PC-3 (cell line): Measurements from ENCODE around the gene LRRC51. TPM values are rescaled to one million over a fixed set of nuclear protein-coding genes. Genes with fewer than 3 reads are reported as not detected.
A peak's percentile ranks its signal among the peaks of the same experiment; 100 is the strongest.

Experiments
- ATAC-seq: fragments of 200-7000 bp; cut with Tn5 transposase; 2 replicates; pipeline ENCODE4 v1.9.1; 2020; ENCODE audit warnings: mild to moderate bottlenecking, moderate library complexity
- BruUV-seq: library from RNA; stranded (reverse); fragments of 400-500 nt; replicated peaks from 2 replicates; lab custom pipeline; 2021; lab: Mats Ljungman, UMichigan
- CTCF ChIA-PET: fragments of 300-600 bp; sonication (Branson Sonifier 250); formaldehyde crosslinking; loops from one replicate; lab custom pipeline; 2022; ENCODE audit warnings: antibody characterized with exemption; lab: Charles Lee
- POLR2A ChIA-PET: fragments of 300-600 bp; sonication (Branson Sonifier 250); formaldehyde crosslinking; loops from one replicate; lab custom pipeline; 2022; ENCODE audit warnings: antibody characterized with exemption; ENCODE audit not compliant: unreplicated experiment; lab: Charles Lee
- DNase-seq: peaks from one replicate; pipeline ENCODE4 v3.0.0-alpha.2; 2015
- H2AFZ ChIP-seq: fragments of 300-600 bp; sonication (generic); 2 replicates; pipeline ENCODE4 v1.6.0; 2016; ENCODE audit warnings: antibody characterized with exemption, low read length
- H3F3A ChIP-seq: fragments of 300-600 bp; sonication (generic); one replicate; pipeline ENCODE4 v1.6.0; 2017; ENCODE audit warnings: antibody characterized with exemption, low read length, control low read depth, mild to moderate bottlenecking; ENCODE audit not compliant: unreplicated experiment
- H3K27ac ChIP-seq: fragments of 300-600 bp; sonication (generic); 2 replicates; pipeline ENCODE4 v1.5.1; 2016; ENCODE audit warnings: mild to moderate bottlenecking, low read length
- H3K27me3 ChIP-seq: fragments of 300-600 bp; sonication (generic); 2 replicates; pipeline ENCODE4 v1.6.1; 2016; ENCODE audit warnings: low read length, mixed read lengths
- H3K36me3 ChIP-seq: fragments of 300-600 bp; sonication (generic); 2 replicates; pipeline ENCODE4 v1.6.1; 2016; ENCODE audit warnings: low read depth, mixed run types, low read length, mixed read lengths
- H3K4me1 ChIP-seq: fragments of 300-600 bp; sonication (generic); 2 replicates; pipeline ENCODE4 v1.5.1; 2016; ENCODE audit warnings: low read length; ENCODE audit not compliant: insufficient read depth
- H3K4me2 ChIP-seq: fragments of 300-600 bp; sonication (generic); 2 replicates; pipeline ENCODE4 v1.6.0; 2016; ENCODE audit warnings: low read length
- H3K4me3 ChIP-seq: fragments of 300-600 bp; sonication (generic); 2 replicates; pipeline ENCODE4 v1.5.1; 2016; ENCODE audit warnings: mild to moderate bottlenecking, low read length, mixed read lengths
- H3K79me2 ChIP-seq: fragments of 300-600 bp; sonication (generic); 2 replicates; pipeline ENCODE4 v1.6.1; 2017; ENCODE audit warnings: low read length, mixed read lengths
- H3K9ac ChIP-seq: fragments of 300-600 bp; sonication (generic); 2 replicates; pipeline ENCODE4 v1.6.0; 2016; ENCODE audit warnings: mild to moderate bottlenecking, low read length
- H3K9me2 ChIP-seq: fragments of 300-600 bp; sonication (generic); replicated peaks from 2 replicates; pipeline ENCODE4 v1.6.1; 2016; ENCODE audit warnings: mixed run types, low read length, mixed read lengths
- H3K9me3 ChIP-seq: fragments of 300-600 bp; sonication (generic); 2 replicates; pipeline ENCODE4 v1.6.1; 2016; ENCODE audit warnings: low read length, mixed read lengths
- H4K20me1 ChIP-seq: fragments of 300-600 bp; sonication (generic); 2 replicates; pipeline ENCODE4 v1.6.1; 2016; ENCODE audit warnings: low read length, mixed read lengths
- CTCF ChIP-seq: fragments of 300-600 bp; sonication (generic); conservative IDR thresholded peaks from 2 replicates; pipeline ENCODE4 v1.5.1; 2017; ENCODE audit warnings: antibody characterized with exemption, low read depth, mild to moderate bottlenecking, low read length
- EZH2 ChIP-seq: fragments of 300-600 bp; sonication (generic); IDR thresholded peaks from one replicate; pipeline ENCODE4 v1.6.1; 2017; ENCODE audit warnings: antibody characterized with exemption, mild to moderate bottlenecking, low read length; ENCODE audit not compliant: unreplicated experiment
- EZH2phosphoT487 ChIP-seq: fragments of 300-600 bp; sonication (generic); IDR thresholded peaks from 2 replicates; pipeline ENCODE4 v1.6.1; 2018; ENCODE audit warnings: mild to moderate bottlenecking, antibody characterized with exemption, low read length, borderline replicate concordance
- intact Hi-C: fragments of 100-400 bp; cut with micrococcal nuclease; formaldehyde crosslinking; loops from 2 replicates; pipeline ENCODE4 v1.9.0; 2023
- total RNA-seq: library from RNA; depleted of rRNA; stranded (reverse); fragments of >200 nt; gene quantifications from 2 replicates; pipeline ENCODE4 v1.2.3, GENCODE V29; 2014

The LRRC51 gene
- total RNA-seq, 1 experiment from 2014 or later: 5.8 TPM

DNA sequence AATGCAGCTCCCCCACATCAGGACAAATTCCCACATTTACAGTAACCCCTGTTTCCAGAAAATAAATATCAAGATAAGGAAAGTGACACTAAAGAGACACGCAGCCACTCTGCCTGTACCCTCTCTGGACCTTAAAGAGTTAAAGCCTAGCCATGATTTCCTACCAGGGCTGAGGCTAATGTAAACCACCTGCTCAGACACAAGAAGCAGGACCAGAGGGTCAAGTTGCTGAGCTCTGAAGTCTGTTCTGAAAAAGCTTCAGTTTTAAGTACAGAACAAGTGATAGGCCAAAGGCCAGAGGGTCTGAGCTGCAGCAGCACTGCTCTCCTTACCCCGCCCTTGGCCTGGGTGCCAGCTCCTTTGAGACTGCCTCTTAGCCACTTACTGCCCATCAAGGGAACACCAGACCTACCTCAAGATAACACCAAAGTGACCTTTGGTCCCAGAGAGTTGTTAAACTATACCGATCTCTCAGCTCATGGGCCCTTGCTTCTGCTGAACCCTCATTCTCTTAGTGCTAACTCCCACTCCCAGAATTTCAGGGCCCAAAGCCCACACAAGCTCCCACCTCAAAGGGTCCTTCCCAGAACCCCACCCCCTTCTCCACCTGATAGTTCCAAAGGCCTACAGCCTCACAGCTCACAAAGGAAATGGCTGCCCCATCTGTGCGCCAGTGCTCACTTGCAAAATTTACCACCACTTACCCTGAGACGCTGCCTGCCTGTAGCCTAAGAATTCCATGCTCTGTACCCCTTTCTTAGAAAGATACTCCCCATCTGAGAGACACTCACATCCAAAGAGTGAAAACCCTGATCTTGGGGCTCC lies 41.4 kb upstream of the LRRC51 start:
- Histone ChIP-seq H3K9me2 (no peaks in the 10 kb centered on the region), H3K4me2 (peak overlapping the region; percentile 92), H3K79me2 (peaks cover 76% of the 10 kb centered on the region), H2AFZ (no peak overlapping the region), H3K9me3 (no peaks in the 10 kb centered on the region), H3K9ac (peak overlapping the region; percentile 80; the same call in 1 of the 2 replicates), H3K36me3 (peaks cover 19% of the 10 kb centered on the region; the same call in 1 of the 2 replicates), H3K27ac (no peak overlapping the region), H4K20me1 (0 out of 2 replicates have a peak, but pooled peaks cover 8% of the 10 kb centered on the region), H3K4me1 (peaks cover 42% of the 10 kb centered on the region), H3F3A (no peaks in the 10 kb centered on the region), H3K27me3 (no peaks in the 10 kb centered on the region), H3K4me3 (peak overlapping the region; percentile 67)
- TF ChIP-seq EZH2phosphoT487: no peak
- TF ChIP-seq CTCF: no peak
- no peak for TF ChIP-seq EZH2
- intact Hi-C loops: no loop called here
- ATAC-seq (no peak), DNase-seq (no peak)
- POLR2A ChIA-PET: interaction anchor here (0.5 to 0.7 kb wide), 2 partner anchors 10 to 39 kb away, joined by 5 read pairs; no protein-coding TSS in a partner anchor
- no TSS peak for BruUV-seq
- CTCF ChIA-PET: interaction anchor here (0.6 to 1.3 kb wide), 3 partner anchors 11 to 52 kb away, joined by 3 to 6 read pairs (median 6); no protein-coding TSS in a partner anchor

GRCh38 chr11:72039856-72040401 lies 40.7 kb upstream of the LRRC51 start:
- Histone ChIP-seq H3K9me3 (no peaks in the 10 kb centered on the region), H3K4me1 (peaks cover 42% of the 10 kb centered on the region), H3K27ac (peak overlapping the region; percentile 83), H3K36me3 (peaks cover 19% of the 10 kb centered on the region; the same call in 1 of the 2 replicates), H4K20me1 (0 out of 2 replicates have a peak, but pooled peaks cover 8% of the 10 kb centered on the region), H3K4me3 (peak overlapping the region; percentile 67), H3K27me3 (no peaks in the 10 kb centered on the region), H3K4me2 (peak overlapping the region; percentile 92), H2AFZ (no peak overlapping the region; the same call in 1 of the 2 replicates), H3K79me2 (peaks cover 79% of the 10 kb centered on the region), H3K9ac (peak overlapping the region; percentile 80), H3K9me2 (no peaks in the 10 kb centered on the region), H3F3A (no peaks in the 10 kb centered on the region)
- intact Hi-C loops: no loop called here
- DNase-seq (no peak), ATAC-seq (no peak)
- ChIA-PET CTCF (interaction anchor here (0.6 to 1.0 kb wide), 3 partner anchors 12 to 39 kb away, joined by 3 to 6 read pairs (median 3); no protein-coding TSS in a partner anchor), POLR2A (interaction anchor here (0.7 to 1.1 kb wide), 2 partner anchors 9 to 30 kb away, joined by 4 to 5 read pairs; no protein-coding TSS in a partner anchor)
- no peak for TF ChIP-seq EZH2
- no peak for TF ChIP-seq CTCF
- TF ChIP-seq EZH2phosphoT487: no peak
- BruUV-seq: no TSS peak
